ENCODE results near the gene RASD1.

RASD1 gene

GRCh38 chr17:17509601-17510425, 13.6 kb upstream of the RASD1 start:
- DNase-seq: no peak

DNA sequence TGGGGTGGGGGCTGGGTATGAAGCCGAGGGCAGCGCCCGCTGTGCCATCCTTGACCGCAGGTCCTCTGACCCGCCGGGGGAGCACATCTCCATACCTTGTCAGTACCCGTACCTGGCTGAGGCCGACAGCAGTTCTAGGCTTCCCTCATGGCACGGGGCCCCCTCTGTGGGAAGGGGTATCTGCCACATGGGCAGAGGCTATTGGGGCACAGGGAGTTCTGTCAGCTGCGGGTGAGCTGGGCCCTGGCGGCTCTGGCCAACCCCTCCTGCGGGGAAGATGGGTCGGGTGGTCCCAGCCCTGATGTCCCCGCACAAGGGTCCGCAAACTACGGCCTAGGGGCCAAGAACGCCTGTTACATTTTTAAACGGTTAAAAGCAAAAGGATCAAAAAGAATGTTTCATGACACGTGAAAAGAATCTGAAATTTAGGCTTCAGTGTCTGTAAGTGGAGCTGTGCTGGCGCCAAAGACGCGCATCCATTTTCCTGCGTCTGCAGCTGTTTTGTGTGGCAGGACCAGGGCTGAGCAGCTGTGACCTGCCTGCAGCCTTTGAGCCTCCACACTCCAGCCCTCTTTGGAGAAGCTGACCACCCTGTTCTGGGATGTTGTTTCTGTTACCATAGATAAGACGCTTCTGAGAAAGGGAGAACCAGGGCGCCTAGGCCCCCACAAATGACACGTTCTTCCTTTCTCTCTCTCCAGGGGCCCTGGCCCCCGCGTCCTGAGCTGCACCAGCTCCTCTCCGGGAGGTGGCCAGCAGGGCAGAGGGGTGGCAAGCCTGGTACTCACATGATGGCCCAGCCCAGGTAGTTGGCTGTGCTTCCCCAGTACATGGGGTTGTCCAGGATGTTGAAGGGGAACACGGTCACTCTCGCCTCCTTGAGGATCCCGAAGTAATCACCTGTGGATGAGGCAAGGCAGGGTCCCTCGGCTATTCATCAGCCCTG, 12.7 kb upstream of the RASD1 start:
- DNase-seq: no peak

- no peak for DNase-seq
Observed at GRCh38 chr17:17508019-17508535, 11.9 kb upstream of the RASD1 start.

DNA sequence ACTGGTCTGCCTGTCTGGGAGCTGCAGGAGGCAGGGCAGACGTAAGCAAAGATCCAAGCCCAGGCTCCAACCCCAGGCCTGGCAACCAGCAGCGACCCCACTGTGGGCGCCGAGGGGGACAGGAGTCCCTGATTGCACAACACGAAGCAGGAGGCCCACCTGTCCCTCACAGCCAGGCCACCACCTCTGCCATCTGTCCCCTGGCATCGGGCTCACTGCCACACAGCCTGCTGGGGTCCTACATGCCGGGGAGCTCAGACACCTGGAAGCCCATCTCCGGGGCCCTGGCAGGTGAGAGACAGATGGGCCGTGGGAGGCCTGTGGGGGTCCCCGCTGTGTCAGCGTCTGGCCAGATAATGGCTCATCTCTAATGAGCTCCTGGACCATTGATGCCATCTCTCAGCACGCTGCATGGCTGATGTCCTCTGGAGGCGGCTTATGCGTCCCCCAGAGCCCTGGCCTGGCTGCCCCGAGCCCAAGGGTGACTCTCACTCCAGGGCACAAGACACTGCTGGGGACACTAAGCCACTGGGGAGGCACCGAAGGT, 11.3 kb upstream of the RASD1 start:
- no peak for DNase-seq

DNA sequence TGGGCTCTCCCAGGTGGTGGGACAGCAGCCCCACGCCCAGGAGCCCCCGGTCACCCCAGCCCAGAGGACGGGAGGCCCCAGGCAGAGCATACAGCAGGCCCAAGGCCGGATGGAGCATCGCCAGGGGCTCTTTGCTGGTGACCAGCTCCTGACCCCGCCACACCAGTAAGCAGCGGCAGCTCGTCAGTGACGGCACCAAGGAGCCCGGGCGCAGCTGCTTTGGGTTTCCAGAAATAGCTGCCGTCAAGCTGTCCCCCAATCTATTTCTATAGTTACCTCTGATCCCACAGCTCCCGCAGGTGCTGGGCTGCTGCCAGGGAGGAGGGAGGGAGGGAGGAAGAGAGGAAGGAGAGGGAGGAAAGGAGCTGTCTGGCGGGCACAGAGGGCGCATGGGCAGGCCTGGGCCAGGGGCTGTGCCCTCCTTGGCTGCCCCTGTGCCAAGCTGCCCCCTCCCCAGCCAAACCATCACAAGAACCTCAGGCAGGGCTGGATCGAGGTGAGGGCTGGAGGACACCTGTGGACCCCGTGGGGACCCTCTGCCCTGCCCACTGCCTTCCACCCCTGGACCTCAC, 10.8 kb upstream of the RASD1 start:
- no peak for DNase-seq

- no peak for DNase-seq
Observed at GRCh38 chr17:17506181-17506741, 10.1 kb upstream of the RASD1 start.

DNA sequence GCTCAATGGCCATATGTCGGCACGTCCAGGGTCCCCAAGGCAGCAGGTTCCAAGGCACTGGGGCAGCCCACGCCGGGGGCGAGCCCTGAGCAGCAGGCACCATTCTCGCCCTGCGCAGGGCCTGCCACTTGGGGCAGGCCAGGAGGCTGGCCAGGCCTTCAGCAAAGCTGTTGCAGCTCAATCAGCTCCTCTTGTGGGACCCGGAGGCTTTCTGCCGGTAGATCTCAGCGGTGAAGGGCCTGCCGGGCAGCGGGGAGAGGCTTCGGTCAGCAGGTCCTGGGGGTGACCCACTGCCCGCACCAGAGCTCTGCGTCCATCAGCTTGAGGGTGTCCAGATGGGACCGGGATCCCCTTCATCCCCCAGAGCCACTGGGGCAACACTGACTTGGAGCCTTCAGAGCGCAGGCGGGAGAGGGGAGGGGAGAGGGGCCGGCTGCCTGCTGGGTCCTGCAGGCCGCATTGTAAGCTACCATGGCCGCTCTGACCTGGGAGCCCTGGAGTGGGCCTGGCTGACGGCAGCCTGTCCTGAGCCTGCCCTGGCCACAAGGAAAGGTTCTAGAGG, 9.5 kb upstream of the RASD1 start:
- no peak for DNase-seq

- no peak for DNase-seq
Observed at GRCh38 chr17:17505151-17505550, 9.0 kb upstream of the RASD1 start.

DNA sequence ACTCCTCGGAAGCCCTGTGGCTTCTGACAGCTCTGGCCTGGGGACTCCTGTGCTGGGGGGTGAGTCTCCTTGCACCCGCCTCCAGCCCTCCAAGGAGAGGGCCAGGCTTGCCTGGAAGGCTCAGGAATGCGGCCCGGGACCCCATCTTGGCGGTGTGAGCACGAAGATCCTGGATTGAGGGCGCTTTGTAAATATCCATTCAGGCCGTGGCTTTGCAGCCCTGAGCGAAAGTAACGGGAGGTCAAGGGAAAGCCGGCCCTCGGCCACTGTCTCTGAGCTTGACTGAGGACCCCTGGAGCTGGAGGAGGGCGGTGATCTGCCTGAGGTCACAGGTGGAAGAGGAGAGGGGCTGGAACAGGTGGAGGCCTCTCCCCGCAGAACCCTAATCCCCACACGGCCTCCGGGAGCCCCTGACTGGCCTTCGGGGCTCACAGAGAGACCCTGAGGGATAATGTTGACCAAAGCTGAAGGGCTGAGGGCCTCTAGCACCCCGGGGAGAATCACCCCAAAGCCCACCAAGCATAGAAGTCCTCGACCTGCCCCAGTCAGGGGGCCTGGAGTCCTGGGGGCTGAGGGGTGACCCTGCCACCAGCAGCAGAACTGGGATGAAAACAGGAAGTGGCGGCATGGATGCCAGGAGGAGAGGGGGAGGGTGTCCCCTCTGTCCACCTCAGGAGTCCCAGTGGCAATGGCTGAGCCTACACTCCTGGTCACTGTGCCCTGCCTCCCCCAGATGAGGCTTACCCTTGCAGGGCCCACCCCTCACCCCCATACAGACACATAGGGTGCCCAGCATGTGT, 8.3 kb upstream of the RASD1 start:
- no peak for DNase-seq

GRCh38 chr17:17503566-17504130, 7.5 kb upstream of the RASD1 start:
- no peak for DNase-seq

DNA sequence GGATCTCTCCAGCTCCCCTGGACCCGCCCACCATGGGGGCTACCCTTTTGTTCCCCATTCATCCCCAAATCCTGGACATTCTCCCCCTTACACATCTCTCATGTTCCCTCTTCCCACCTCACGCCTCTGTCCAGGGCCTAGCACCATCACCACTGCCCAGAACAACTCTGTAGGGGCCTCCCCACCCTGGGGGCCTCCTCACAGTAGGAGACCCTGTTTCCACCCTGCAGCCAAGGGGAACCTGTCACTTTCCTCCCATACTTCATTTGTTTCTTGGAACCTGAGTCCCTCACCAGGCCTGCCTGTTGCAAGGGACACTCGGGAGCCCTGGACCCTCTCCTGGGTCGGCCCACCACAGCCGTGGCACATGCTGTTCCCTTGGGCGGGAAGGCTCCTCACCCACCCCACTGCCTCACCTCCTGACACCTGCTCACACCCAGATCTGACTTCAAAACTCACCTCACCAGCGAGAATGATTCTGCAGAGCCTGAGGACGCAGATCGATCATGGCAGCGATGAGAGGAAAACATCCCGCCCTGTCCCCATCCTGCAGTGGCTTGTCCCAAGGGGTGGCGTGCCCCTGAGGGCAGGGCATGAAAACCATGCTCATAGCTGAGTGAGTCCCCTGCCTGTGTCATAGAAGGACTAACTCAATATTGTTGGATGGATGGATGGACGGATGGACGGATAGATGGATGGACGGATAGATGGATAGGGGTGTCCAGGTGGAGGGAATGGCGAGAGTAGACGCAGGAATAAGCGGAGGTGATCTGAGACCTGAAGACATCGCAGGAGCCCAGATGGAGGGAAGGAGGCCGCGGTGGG, 6.8 kb upstream of the RASD1 start:
- DNase-seq: no peak

DNA sequence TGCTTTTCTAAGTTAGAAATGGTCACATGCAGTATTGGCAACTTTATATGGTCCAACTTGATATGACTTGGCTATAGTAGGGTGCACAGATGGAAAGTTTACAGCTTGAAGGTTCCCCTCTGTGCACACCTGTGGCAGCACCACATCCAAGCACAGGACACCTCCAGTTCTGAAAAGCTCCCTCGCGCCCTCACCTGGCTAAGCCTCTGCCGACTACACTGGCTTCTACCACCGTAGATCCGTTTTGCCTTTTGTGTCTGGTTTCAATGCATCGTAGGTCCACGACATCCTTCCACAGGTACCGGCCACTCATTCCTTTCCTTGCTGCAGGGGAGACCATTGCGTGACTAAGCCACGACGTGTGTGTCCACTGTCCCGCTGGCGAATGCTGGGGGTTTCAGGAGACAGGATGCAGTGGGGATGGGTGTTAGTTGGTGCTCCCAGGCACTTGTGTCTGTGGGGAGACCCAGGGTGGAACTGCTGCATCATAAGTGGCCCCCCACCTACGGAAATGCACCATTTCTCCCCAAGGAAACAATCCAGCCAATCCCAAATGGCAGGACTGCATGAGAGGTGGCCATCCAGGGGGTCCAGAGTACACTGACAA, 4.9 kb upstream of the RASD1 start:
- no peak for DNase-seq

DNA sequence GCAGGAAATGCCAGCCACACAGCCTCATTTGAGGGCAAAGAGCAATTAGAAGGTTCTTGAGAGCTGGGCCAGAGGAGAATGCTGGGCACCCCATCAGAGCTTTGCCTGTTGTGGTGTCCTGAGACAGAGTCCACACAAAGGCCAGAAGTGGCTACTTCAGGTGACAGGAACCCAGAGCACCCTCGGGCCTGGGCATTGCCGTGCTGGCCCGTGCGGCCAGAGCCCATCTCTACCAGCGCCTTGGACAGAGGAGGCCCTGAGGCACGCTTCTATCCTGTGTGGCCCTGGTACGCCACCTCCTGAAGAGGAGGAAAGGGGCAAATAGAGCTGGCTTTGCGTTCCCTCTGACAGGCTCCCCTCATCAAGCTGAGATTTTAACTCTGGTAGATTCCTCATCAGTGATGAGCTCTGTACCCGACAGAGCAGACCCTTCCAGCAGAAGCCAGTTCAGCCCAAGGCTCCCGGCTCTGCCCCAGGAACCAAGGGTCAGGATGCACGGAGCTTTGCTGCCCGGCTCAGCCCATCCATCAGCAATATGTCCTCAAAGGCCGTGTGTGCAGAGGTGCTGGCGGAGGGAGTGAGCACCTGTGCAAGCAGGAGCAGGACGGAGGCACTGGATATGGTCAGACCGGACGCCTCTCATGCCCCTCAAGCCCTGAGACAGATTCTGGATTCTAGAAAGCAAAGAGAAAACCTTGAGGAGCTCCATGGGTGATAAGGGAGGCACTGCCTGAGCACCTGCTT, 3.4 kb upstream of the RASD1 start:
- DNase-seq: no peak

- DNase-seq: no peak
Observed at GRCh38 chr17:17498606-17499301, 2.6 kb upstream of the RASD1 start.

GRCh38 chr17:17497845-17498520, 1.8 kb upstream of the RASD1 start:
- DNase-seq: no peak

DNA sequence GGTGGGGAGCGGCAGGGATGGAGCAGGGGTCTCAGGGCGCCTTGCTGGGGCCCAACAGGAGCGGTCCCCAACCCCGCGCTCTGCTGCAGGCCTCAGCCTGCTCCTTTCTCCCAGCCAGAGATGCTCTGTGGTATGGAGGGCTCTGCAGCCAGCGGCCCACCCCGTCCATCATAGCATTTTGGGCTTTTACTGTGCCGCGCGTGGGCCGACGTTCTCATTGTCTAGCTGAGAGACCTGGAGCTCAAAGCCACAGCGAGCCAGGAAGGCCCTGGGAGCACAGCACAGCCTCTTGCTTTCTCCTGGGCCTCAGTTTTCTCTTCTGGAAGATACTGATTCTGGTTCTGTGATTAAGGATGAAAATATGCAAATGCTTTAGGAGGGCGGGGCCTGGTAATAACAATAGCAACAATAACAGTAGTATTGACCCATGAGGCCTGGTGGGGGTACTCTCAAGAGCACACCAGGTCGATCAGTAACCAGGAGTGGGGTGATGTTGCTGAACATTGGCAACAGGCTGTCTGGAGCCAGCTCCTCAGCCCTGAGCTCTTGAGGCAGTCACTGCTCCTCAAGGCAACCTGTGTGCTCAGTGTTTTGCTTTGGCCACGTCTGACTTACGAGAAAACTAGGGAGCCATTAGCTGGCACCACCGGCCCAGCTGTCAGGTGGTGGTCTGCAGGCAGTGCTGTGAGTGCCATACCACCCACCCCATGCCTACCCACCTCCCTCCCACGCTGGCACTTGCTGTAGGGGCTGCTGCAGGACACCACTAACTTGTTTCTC, 1.1 kb upstream of the RASD1 start:
- no peak for DNase-seq

Measured in CD4-positive, alpha-beta T cell treated with Interleukin-12 subunit alpha and Interleukin-12 subunit beta, for 1 hour (primary cell).